ENCODE data around the gene ATP5F1C. TPM values are rescaled to one million over a fixed set of nuclear protein-coding genes. Genes with fewer than 3 reads are reported as not detected.

Gene ATP5F1C
- total RNA-seq, 1 experiment from 2014 or later, result 292 TPM

- no peaks in the 10 kb centered on the region for H3K9me2 ChIP-seq (ENCODE audit: insufficient read depth)
- RAD21 ChIA-PET (ENCODE audit: low non-redundant PET in 1 of 2, low total read pairs in 2 of 2, uncharacterized antibody in 2 of 2, unreplicated experiment in 2 of 2), result no interaction called here
- TF ChIP-seq ATF3 (IDR thresholded peaks at IDR 0.05), result no peak
- TF ChIP-seq REST (IDR thresholded peaks at IDR 0.05; ENCODE audit: low read depth), result no peak
- TF ChIP-seq CBX3 (IDR thresholded peaks at IDR 0.05; ENCODE audit: low read depth), result no peak
- TF ChIP-seq SRF (IDR thresholded peaks at IDR 0.05; ENCODE audit: low read depth), result no peak
- H3K4me3 ChIP-seq (replicated peaks in 1 of 2; ENCODE audit: low read depth in 1 of 2, low read length in 2 of 2), result no peak overlapping the region
- no peaks in the 10 kb centered on the region for H3K36me3 ChIP-seq (ENCODE audit: control insufficient read depth in 1 of 2, insufficient read depth in 2 of 2, low read length in 2 of 2)
- H3K4me1 ChIP-seq (ENCODE audit: control insufficient read depth in 1 of 2, insufficient read depth in 2 of 2, low read length in 2 of 2), result no peaks in the 10 kb centered on the region
- CTCF ChIA-PET, result no interaction called here
- intact Hi-C loops (cut with micrococcal nuclease), result no loop called here
- H4K20me1 ChIP-seq (ENCODE audit: insufficient read depth), result no peaks in the 10 kb centered on the region
- no peak overlapping the region for H2AFZ ChIP-seq (ENCODE audit: low read depth, low read length, poor library complexity, severe bottlenecking)
- no peaks in the 10 kb centered on the region for H3K27me3 ChIP-seq (ENCODE audit: insufficient read depth, low read length)
- H3K4me2 ChIP-seq (ENCODE audit: low read length), result no peak overlapping the region
- POLR2A ChIA-PET, result no interaction called here
- H3K9ac ChIP-seq (ENCODE audit: low read length), result no peak overlapping the region
- H3K9me3 ChIP-seq (ENCODE audit: control insufficient read depth in 1 of 2, insufficient read depth in 1 of 2, low read depth in 1 of 2, low read length in 2 of 2), result no peaks in the 10 kb centered on the region
- H3K79me2 ChIP-seq (ENCODE audit: insufficient read depth, low read length), result 0 out of 2 replicates have a peak, but pooled peaks cover 3% of the 10 kb centered on the region
- ATAC-seq (no peak), DNase-seq (ENCODE audit: low read depth, low spot score) (no peak)
- BruUV-seq (replicated peaks), result no TSS peak
- H3K27ac ChIP-seq (ENCODE audit: low read depth, low read length), result no peak overlapping the region
These were observed 58.6 kb downstream of the ATP5F1C start for GRCh38 chr10:7846591-7846990.

- Histone ChIP-seq H3K9me3 (ENCODE audit: control insufficient read depth in 1 of 2, insufficient read depth in 1 of 2, low read depth in 1 of 2, low read length in 2 of 2) (no peaks in the 10 kb centered on the region), H3K36me3 (ENCODE audit: control insufficient read depth in 1 of 2, insufficient read depth in 2 of 2, low read length in 2 of 2) (no peaks in the 10 kb centered on the region), H3K79me2 (ENCODE audit: insufficient read depth, low read length) (peaks cover 12% of the 10 kb centered on the region; the same call in 1 of the 2 replicates), H3K27ac (ENCODE audit: low read depth, low read length) (no peak overlapping the region), H3K4me2 (ENCODE audit: low read length) (no peak overlapping the region), H2AFZ (ENCODE audit: low read depth, low read length, poor library complexity, severe bottlenecking) (no peak overlapping the region), H3K27me3 (ENCODE audit: insufficient read depth, low read length) (no peaks in the 10 kb centered on the region), H3K4me3 (replicated peaks in 1 of 2; ENCODE audit: low read depth in 1 of 2, low read length in 2 of 2) (no peak overlapping the region), H3K9me2 (ENCODE audit: insufficient read depth) (0 out of 2 replicates have a peak, but pooled peaks cover 2% of the 10 kb centered on the region), H4K20me1 (ENCODE audit: insufficient read depth) (0 out of 2 replicates have a peak, but pooled peaks cover 3% of the 10 kb centered on the region), H3K9ac (ENCODE audit: low read length) (no peak overlapping the region), H3K4me1 (ENCODE audit: control insufficient read depth in 1 of 2, insufficient read depth in 2 of 2, low read length in 2 of 2) (no peaks in the 10 kb centered on the region)
- POLR2A ChIA-PET, result no interaction called here
- BruUV-seq (replicated peaks), result no TSS peak
- no peak for ATAC-seq
- intact Hi-C loops (cut with micrococcal nuclease), result no loop called here
- RAD21 ChIA-PET (ENCODE audit: low non-redundant PET in 1 of 2, low total read pairs in 2 of 2, uncharacterized antibody in 2 of 2, unreplicated experiment in 2 of 2), result no interaction called here
- CTCF ChIA-PET, result no interaction called here
- DNase-seq (ENCODE audit: low read depth, low spot score), result no peak
- no peak for TF ChIP-seq RAD21 (IDR thresholded peaks at IDR 0.05; ENCODE audit: low read depth)
- TF ChIP-seq SIN3A (IDR thresholded peaks at IDR 0.05; ENCODE audit: low read depth), result no peak
- TF ChIP-seq CEBPB (IDR thresholded peaks at IDR 0.05; ENCODE audit: low read depth), result no peak
- TF ChIP-seq EZH2phosphoT487 (IDR thresholded peaks at IDR 0.05; ENCODE audit: borderline replicate concordance), result no peak
- TF ChIP-seq EZH2 (IDR thresholded peaks at IDR 0.05), result no peak
- no peak for TF ChIP-seq ATF3 (IDR thresholded peaks at IDR 0.05)
- TF ChIP-seq TCF7L2 (IDR thresholded peaks at IDR 0.05; ENCODE audit: borderline replicate concordance, extremely low read depth, insufficient read depth, insufficient read length), result no peak
- TF ChIP-seq ZFX (IDR thresholded peaks at IDR 0.05), result no peak
- TF ChIP-seq ELF1 (IDR thresholded peaks at IDR 0.05; ENCODE audit: borderline replicate concordance, low read depth), result no peak
- TF ChIP-seq JUND (IDR thresholded peaks at IDR 0.05), result no peak
- TF ChIP-seq SP1 (IDR thresholded peaks at IDR 0.05; ENCODE audit: low read depth), result no peak
- TF ChIP-seq FOSL1 (IDR thresholded peaks at IDR 0.05; ENCODE audit: low read depth), result no peak
- TF ChIP-seq ZNF274 (IDR thresholded peaks at IDR 0.05; ENCODE audit: low read depth, low read length), result no peak
These were observed 65.4 kb downstream of the ATP5F1C start for GRCh38 chr10:7853226-7853842.
